GM23338 (cell line): ENCODE data around the gene ALG6. TPM values are rescaled to one million over a fixed set of nuclear protein-coding genes. Genes with fewer than 3 reads are reported as not detected.

Experiments
- ATAC-seq: fragments of 200-7000 bp; cut with Tn5 transposase; 3 replicates; pipeline ENCODE4 v1.9.1; 2020
- DNase-seq: peaks from one replicate; pipeline ENCODE4 v3.0.0-alpha.2; 2015; ENCODE audit warnings: low spot score
- H2AFZ ChIP-seq: fragments of 200-600 bp; sonication (generic); 2 replicates; pipeline ENCODE4 v1.8.0; 2016; ENCODE audit warnings: antibody characterized with exemption, mild to moderate bottlenecking, moderate library complexity
- H3F3A ChIP-seq: fragments of 200-600 bp; sonication (generic); replicated peaks from 2 replicates; pipeline ENCODE4 v1.8.0; 2017; ENCODE audit warnings: antibody characterized with exemption, mixed run types, low read depth
- H3K27ac ChIP-seq: fragments of 200-600 bp; sonication (generic); 2 replicates; pipeline ENCODE4 v1.6.1; 2016; ENCODE audit warnings: low read depth
- H3K27me3 ChIP-seq: fragments of 200-600 bp; sonication (generic); 2 replicates; pipeline ENCODE4 v1.8.0; 2016; ENCODE audit warnings: mild to moderate bottlenecking, mixed run types, moderate library complexity; ENCODE audit not compliant: insufficient read depth
- H3K36me3 ChIP-seq: fragments of 200-600 bp; sonication (generic); 2 replicates; pipeline ENCODE4 v1.8.0; 2016; ENCODE audit warnings: mild to moderate bottlenecking; ENCODE audit not compliant: insufficient read depth
- H3K4me1 ChIP-seq: fragments of 200-600 bp; sonication (generic); 2 replicates; pipeline ENCODE4 v1.8.0; 2016; ENCODE audit warnings: mild to moderate bottlenecking, moderate library complexity; ENCODE audit not compliant: insufficient read depth
- H3K4me2 ChIP-seq: fragments of 200-600 bp; sonication (generic); 2 replicates; pipeline ENCODE4 v1.7.1; 2017; ENCODE audit warnings: mixed run types
- H3K4me3 ChIP-seq: fragments of 200-600 bp; sonication (generic); 2 replicates; pipeline ENCODE4 v1.6.1; 2016; ENCODE audit warnings: mixed run types
- H3K79me2 ChIP-seq: fragments of 200-600 bp; sonication (generic); replicated peaks from 2 replicates; pipeline ENCODE4 v1.8.0; 2017; ENCODE audit warnings: mild to moderate bottlenecking; ENCODE audit not compliant: insufficient read depth
- H3K9me2 ChIP-seq: fragments of 200-600 bp; sonication (generic); 2 replicates; pipeline ENCODE4 v1.8.0; 2017; ENCODE audit not compliant: insufficient read depth
- H4K20me1 ChIP-seq: fragments of 200-600 bp; sonication (generic); replicated peaks from 2 replicates; pipeline ENCODE4 v1.8.0; 2017; ENCODE audit warnings: mild to moderate bottlenecking; ENCODE audit not compliant: insufficient read depth
- H3K27ac Mint-ChIP-seq: 2 replicates; pipeline ENCODE4 v1.8.0; 2020; ENCODE audit warnings: inconsistent platforms, mild to moderate bottlenecking, moderate library complexity, mixed read lengths
- H3K27me3 Mint-ChIP-seq: 3 replicates; pipeline ENCODE4 v1.8.0; 2022; ENCODE audit warnings: low read depth, mild to moderate bottlenecking, moderate library complexity, mixed read lengths, inconsistent platforms; ENCODE audit not compliant: insufficient read depth, poor library complexity
- H3K36me3 Mint-ChIP-seq: 3 replicates; pipeline ENCODE4 v1.8.0; 2021; ENCODE audit warnings: low read depth, mild to moderate bottlenecking, inconsistent platforms, moderate library complexity, mixed read lengths
- H3K4me1 Mint-ChIP-seq: 3 replicates; pipeline ENCODE4 v1.8.0; 2020; ENCODE audit warnings: mild to moderate bottlenecking, inconsistent platforms, mixed read lengths
- H3K4me3 Mint-ChIP-seq: 3 replicates; pipeline ENCODE4 v1.8.0; 2021; ENCODE audit warnings: moderate library complexity, mild to moderate bottlenecking, inconsistent platforms, mixed read lengths
- H3K9me3 Mint-ChIP-seq: 3 replicates; pipeline ENCODE4 v1.8.0; 2020; ENCODE audit warnings: moderate library complexity, mild to moderate bottlenecking, inconsistent platforms, mixed read lengths
- EZH2 ChIP-seq: fragments of 200-600 bp; sonication (generic); IDR thresholded peaks from one replicate; pipeline ENCODE4 v1.8.0; 2017; ENCODE audit warnings: antibody characterized with exemption, mild to moderate bottlenecking, low read depth; ENCODE audit not compliant: unreplicated experiment
- EZH2phosphoT487 ChIP-seq: fragments of 200-600 bp; sonication (generic); IDR thresholded peaks from one replicate; pipeline ENCODE4 v1.8.1; 2018; ENCODE audit warnings: antibody characterized with exemption; ENCODE audit not compliant: unreplicated experiment
- NANOG ChIP-seq: IDR thresholded peaks from 2 replicates; pipeline ENCODE4 v1.6.1; 2016; ENCODE audit warnings: antibody characterized with exemption, borderline replicate concordance
- STAT1 ChIP-seq: IDR thresholded peaks from one replicate; pipeline ENCODE4 v1.6.1; 2016; ENCODE audit warnings: antibody characterized with exemption; ENCODE audit not compliant: unreplicated experiment
- ZNF114 ChIP-seq: fragments of 250-450 bp; sonication (Bioruptor Pico); IDR thresholded peaks from 2 replicates; pipeline ENCODE4 v1.5.0; 2020; ENCODE audit warnings: mild to moderate bottlenecking, moderate library complexity
- ZNF331 ChIP-seq: fragments of 250-450 bp; sonication (Bioruptor Pico); IDR thresholded peaks from 2 replicates; pipeline ENCODE4 v1.5.0; 2020; ENCODE audit warnings: low read depth, mild to moderate bottlenecking, moderate library complexity
- polyA plus RNA-seq: library from polyadenylated mRNA; unstranded; fragments of >200 nt; fragmentation: Nextera tagmentation; extraction: Ambion mirVana; gene quantifications from 2 replicates; pipeline ENCODE4 v1.2.1, GENCODE V29; 2016
- total RNA-seq: library from RNA; depleted of rRNA; stranded (reverse); fragments of >200 nt; shearing (Covaris generic); gene quantifications from 2 replicates; pipeline ENCODE4 v1.2.3, GENCODE V29; 2014
- TF ChIP-seq, protein P1 (sequence below): IDR thresholded peaks from 2 replicates; pipeline ENCODE4 v1.6.1; 2016; ENCODE audit warnings: antibody characterized with exemption

The ALG6 gene
- total and polyA plus RNA-seq, 2 experiments from 2014 or later = 24.1 to 34.6 TPM

GRCh38 chr1:63318201-63318979 lies 49.0 kb upstream of the ALG6 start:
- no peaks in the 10 kb centered on the region for H3K36me3 ChIP-seq
- H3K4me2 ChIP-seq = peak overlapping the region; percentile 80
- peaks cover 42% of the 10 kb centered on the region for H3K27me3 Mint-ChIP-seq
- H3K9me2 ChIP-seq = no peaks in the 10 kb centered on the region
- no peak for ATAC-seq
- no peak overlapping the region for H3K27ac ChIP-seq
- peak overlapping the region; percentile 94 for H3K4me3 Mint-ChIP-seq
- H3K27me3 ChIP-seq = peaks cover 43% of the 10 kb centered on the region
- TF ChIP-seq STAT1 = no peak
- TF ChIP-seq EZH2 = peak; percentile 37
- H2AFZ ChIP-seq = no peak overlapping the region
- H3K4me1 Mint-ChIP-seq = peaks cover 34% of the 10 kb centered on the region
- H3F3A ChIP-seq = peaks cover 12% of the 10 kb centered on the region; the same call in 1 of the 2 replicates
- peak; percentile 39 for DNase-seq
- no peaks in the 10 kb centered on the region for H4K20me1 ChIP-seq
- H3K27ac Mint-ChIP-seq = no peak overlapping the region
- H3K4me1 ChIP-seq = peaks cover 29% of the 10 kb centered on the region
- H3K9me3 Mint-ChIP-seq = no peaks in the 10 kb centered on the region; the same call in 2 of the 3 replicates
- H3K36me3 Mint-ChIP-seq = peaks cover 18% of the 10 kb centered on the region
- peaks cover 17% of the 10 kb centered on the region for H3K79me2 ChIP-seq
- H3K4me3 ChIP-seq = peak overlapping the region; percentile 61

DNA sequence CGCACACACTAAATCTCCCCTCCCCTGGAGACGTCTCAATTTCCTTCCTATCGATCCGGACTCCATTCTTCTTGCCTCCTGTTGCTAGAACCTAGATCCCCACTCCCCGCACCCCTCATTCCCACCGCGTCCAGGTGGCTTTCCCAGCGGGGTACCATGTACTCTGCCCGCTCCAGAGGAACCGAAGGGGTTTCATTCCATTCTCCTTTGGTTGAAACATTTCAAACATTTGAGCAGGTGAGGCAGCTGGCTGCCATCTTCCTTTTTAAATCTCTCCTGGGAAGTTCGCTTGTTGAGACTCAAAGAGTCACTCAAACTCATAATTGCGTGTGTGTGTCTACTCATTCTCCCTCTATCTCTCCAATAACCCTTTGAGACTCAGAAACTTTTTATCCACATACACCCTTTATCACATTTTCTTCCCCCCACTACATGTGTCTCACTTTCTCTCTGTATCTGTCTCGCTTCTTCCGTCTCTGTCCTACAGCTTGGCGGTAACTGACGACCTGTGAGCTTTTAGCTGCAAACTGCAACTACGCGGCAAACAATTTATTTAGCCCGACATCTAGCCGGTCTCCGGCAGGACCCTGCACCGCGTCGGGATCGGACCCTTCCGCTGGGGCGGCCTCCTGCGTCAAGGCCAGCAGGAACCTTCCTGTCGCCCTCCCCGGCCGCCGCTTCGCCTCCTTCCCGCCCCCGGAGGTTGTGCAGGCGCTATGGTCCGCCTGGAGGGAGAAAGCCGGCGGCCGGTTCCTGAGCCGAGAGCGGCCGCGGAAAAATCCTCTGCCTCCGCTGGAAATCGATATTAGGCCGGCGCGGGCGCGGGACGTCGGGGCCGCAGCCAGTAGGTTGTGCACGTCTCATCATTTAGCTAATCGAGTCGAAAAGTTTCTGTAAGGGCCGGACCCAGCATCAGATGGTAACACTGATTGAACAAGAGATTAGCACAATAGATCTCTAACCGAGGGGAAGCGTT lies 48.1 kb upstream of the ALG6 start:
- Mint-ChIP-seq H3K9me3 (no peaks in the 10 kb centered on the region; the same call in 2 of the 3 replicates), H3K27ac (peak overlapping the region; percentile 41), H3K4me1 (peaks cover 34% of the 10 kb centered on the region), H3K27me3 (peaks cover 47% of the 10 kb centered on the region), H3K36me3 (peaks cover 18% of the 10 kb centered on the region), H3K4me3 (peak overlapping the region; percentile 94)
- ATAC-seq (no peak; the same call in 1 of the 3 replicates), DNase-seq (peak; percentile 70)
- Histone ChIP-seq H3K4me3 (peak overlapping the region; percentile 61), H3K79me2 (peaks cover 19% of the 10 kb centered on the region), H3K36me3 (no peaks in the 10 kb centered on the region), H3K27me3 (peaks cover 46% of the 10 kb centered on the region), H3K9me2 (no peaks in the 10 kb centered on the region), H3K27ac (0 out of 2 replicates have a peak overlapping the region, but pooled peaks have one; percentile 37), H2AFZ (peak overlapping the region; percentile 28; the same call in 1 of the 2 replicates), H3F3A (peaks cover 12% of the 10 kb centered on the region; the same call in 1 of the 2 replicates), H3K4me1 (peaks cover 24% of the 10 kb centered on the region), H4K20me1 (no peaks in the 10 kb centered on the region), H3K4me2 (peak overlapping the region; percentile 80)
- TF ChIP-seq EZH2 (peak; percentile 54), NANOG (no peak), ZNF331 (CRISPR knock-in tag) (no peak), EZH2phosphoT487 (peak; percentile 63), ZNF114 (CRISPR knock-in tag) (peak; percentile 36; the same call in 1 of the 2 replicates)
- TF ChIP-seq, protein P1, sequence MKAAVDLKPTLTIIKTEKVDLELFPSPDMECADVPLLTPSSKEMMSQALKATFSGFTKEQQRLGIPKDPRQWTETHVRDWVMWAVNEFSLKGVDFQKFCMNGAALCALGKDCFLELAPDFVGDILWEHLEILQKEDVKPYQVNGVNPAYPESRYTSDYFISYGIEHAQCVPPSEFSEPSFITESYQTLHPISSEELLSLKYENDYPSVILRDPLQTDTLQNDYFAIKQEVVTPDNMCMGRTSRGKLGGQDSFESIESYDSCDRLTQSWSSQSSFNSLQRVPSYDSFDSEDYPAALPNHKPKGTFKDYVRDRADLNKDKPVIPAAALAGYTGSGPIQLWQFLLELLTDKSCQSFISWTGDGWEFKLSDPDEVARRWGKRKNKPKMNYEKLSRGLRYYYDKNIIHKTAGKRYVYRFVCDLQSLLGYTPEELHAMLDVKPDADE = 0 out of 2 replicates have a peak, but pooled peaks have one; percentile 22
